ENCODE results near the gene IFRD1.

Gene IFRD1

GRCh38 chr7:112488264-112488552 lies 37.9 kb downstream of the IFRD1 start:
- no peak overlapping the region for H2AFZ ChIP-seq (ENCODE audit: low read length, unreplicated experiment)
- H3K4me1 ChIP-seq (ENCODE audit: control insufficient read depth, insufficient read depth, low read length, unreplicated experiment), result peaks cover 15% of the 10 kb centered on the region
- no peak overlapping the region for H3K4me3 ChIP-seq (ENCODE audit: low read depth, low read length)
- H3K27ac ChIP-seq (ENCODE audit: low read depth, low read length), result no peak overlapping the region
- H3K36me3 ChIP-seq (ENCODE audit: insufficient read depth, low read length), result no peaks in the 10 kb centered on the region; the same call in 1 of the 2 replicates
- H3K79me2 ChIP-seq (ENCODE audit: control insufficient read depth, insufficient read depth, low read length, unreplicated experiment), result no peaks in the 10 kb centered on the region
- no peaks in the 10 kb centered on the region for H3K27me3 ChIP-seq (ENCODE audit: insufficient read depth, low read length)

DNA sequence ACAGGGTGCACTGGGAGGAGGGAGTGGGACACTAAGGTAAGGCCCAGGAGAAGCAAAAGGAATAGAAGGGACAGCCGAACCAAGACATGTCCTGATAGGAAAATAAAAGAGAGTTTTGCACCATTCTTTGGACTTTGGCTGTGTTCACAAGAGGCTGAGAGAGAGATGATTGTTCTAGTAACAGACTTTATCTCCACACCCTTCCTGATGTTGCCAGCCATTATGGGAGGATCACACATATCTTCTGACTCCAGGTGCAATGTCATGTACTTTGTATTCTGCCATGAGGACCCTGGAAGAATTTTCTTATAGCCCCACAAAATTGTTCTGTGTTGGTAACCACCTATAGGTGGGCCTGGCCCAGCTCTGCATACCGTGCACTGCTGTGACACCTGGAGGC lies 41.9 kb downstream of the IFRD1 start:
- Histone ChIP-seq H3K4me3 (ENCODE audit: low read depth, low read length) (no peak overlapping the region), H2AFZ (ENCODE audit: low read length, unreplicated experiment) (no peak overlapping the region), H3K4me1 (ENCODE audit: control insufficient read depth, insufficient read depth, low read length, unreplicated experiment) (no peaks in the 10 kb centered on the region), H3K36me3 (ENCODE audit: insufficient read depth, low read length) (no peaks in the 10 kb centered on the region; the same call in 1 of the 2 replicates), H3K27ac (ENCODE audit: low read depth, low read length) (no peak overlapping the region), H3K27me3 (ENCODE audit: insufficient read depth, low read length) (0 out of 2 replicates have a peak, but pooled peaks cover 3% of the 10 kb centered on the region), H3K79me2 (ENCODE audit: control insufficient read depth, insufficient read depth, low read length, unreplicated experiment) (no peaks in the 10 kb centered on the region)

GRCh38 chr7:112494656-112495055 lies 44.4 kb downstream of the IFRD1 start:
- Histone ChIP-seq H3K27me3 (ENCODE audit: insufficient read depth, low read length) (0 out of 2 replicates have a peak, but pooled peaks cover 3% of the 10 kb centered on the region), H3K79me2 (ENCODE audit: control insufficient read depth, insufficient read depth, low read length, unreplicated experiment) (no peaks in the 10 kb centered on the region)

GRCh38 chr7:112495156-112495788 lies 45.0 kb downstream of the IFRD1 start:
- H2AFZ ChIP-seq (ENCODE audit: low read length, unreplicated experiment), result no peak overlapping the region
- no peaks in the 10 kb centered on the region for H3K4me1 ChIP-seq (ENCODE audit: control insufficient read depth, insufficient read depth, low read length, unreplicated experiment)
- H3K27me3 ChIP-seq (ENCODE audit: insufficient read depth, low read length), result 0 out of 2 replicates have a peak, but pooled peaks cover 3% of the 10 kb centered on the region
- H3K79me2 ChIP-seq (ENCODE audit: control insufficient read depth, insufficient read depth, low read length, unreplicated experiment), result no peaks in the 10 kb centered on the region
- no peak overlapping the region for H3K27ac ChIP-seq (ENCODE audit: low read depth, low read length)
- no peak overlapping the region for H3K4me3 ChIP-seq (ENCODE audit: low read depth, low read length)
- no peaks in the 10 kb centered on the region for H3K36me3 ChIP-seq (ENCODE audit: insufficient read depth, low read length)

More at GRCh38 chr7:112494656-112495055, 44.4 kb downstream of the IFRD1 start:
- no peaks in the 10 kb centered on the region; the same call in 1 of the 2 replicates for H3K36me3 ChIP-seq (ENCODE audit: insufficient read depth, low read length)
- no peak overlapping the region for H2AFZ ChIP-seq (ENCODE audit: low read length, unreplicated experiment)
- no peak overlapping the region for H3K4me3 ChIP-seq (ENCODE audit: low read depth, low read length)
- no peak overlapping the region for H3K27ac ChIP-seq (ENCODE audit: low read depth, low read length)
- no peaks in the 10 kb centered on the region for H3K4me1 ChIP-seq (ENCODE audit: control insufficient read depth, insufficient read depth, low read length, unreplicated experiment)

GRCh38 chr7:112495810-112496462 lies 45.7 kb downstream of the IFRD1 start:
- Histone ChIP-seq H3K79me2 (ENCODE audit: control insufficient read depth, insufficient read depth, low read length, unreplicated experiment) (no peaks in the 10 kb centered on the region), H3K4me3 (ENCODE audit: low read depth, low read length) (no peak overlapping the region), H3K27ac (ENCODE audit: low read depth, low read length) (no peak overlapping the region), H3K27me3 (ENCODE audit: insufficient read depth, low read length) (0 out of 2 replicates have a peak, but pooled peaks cover 3% of the 10 kb centered on the region), H2AFZ (ENCODE audit: low read length, unreplicated experiment) (no peak overlapping the region), H3K36me3 (ENCODE audit: insufficient read depth, low read length) (no peaks in the 10 kb centered on the region), H3K4me1 (ENCODE audit: control insufficient read depth, insufficient read depth, low read length, unreplicated experiment) (no peaks in the 10 kb centered on the region)

GRCh38 chr7:112497481-112497880 lies 47.2 kb downstream of the IFRD1 start:
- H2AFZ ChIP-seq (ENCODE audit: low read length, unreplicated experiment), result no peak overlapping the region

DNA sequence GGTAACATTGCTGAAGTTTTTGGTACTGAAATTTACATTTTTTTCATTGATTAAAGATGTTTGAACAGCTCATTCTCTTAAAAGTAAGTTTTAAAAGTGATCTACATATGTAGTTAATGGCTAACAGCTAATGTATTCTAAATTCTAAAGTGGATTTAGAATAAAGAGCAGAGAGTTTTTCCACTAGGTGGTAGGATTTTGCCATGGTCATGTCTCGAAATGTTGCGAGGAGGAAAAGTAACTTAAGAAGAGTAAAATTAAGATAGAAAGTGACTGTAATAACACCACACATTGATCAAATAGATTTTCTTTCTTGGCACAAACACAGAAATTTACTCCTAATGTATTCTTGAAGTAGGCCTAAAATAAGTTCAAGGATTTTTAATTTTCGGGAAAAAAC lies 50.4 kb downstream of the IFRD1 start:
- Histone ChIP-seq H3K27me3 (ENCODE audit: insufficient read depth, low read length) (0 out of 2 replicates have a peak, but pooled peaks cover 3% of the 10 kb centered on the region), H3K4me1 (ENCODE audit: control insufficient read depth, insufficient read depth, low read length, unreplicated experiment) (no peaks in the 10 kb centered on the region), H3K36me3 (ENCODE audit: insufficient read depth, low read length) (no peaks in the 10 kb centered on the region), H3K79me2 (ENCODE audit: control insufficient read depth, insufficient read depth, low read length, unreplicated experiment) (no peaks in the 10 kb centered on the region), H2AFZ (ENCODE audit: low read length, unreplicated experiment) (no peak overlapping the region), H3K4me3 (ENCODE audit: low read depth, low read length) (no peak overlapping the region), H3K27ac (ENCODE audit: low read depth, low read length) (no peak overlapping the region)

More at GRCh38 chr7:112497481-112497880, 47.2 kb downstream of the IFRD1 start:
- H3K36me3 ChIP-seq (ENCODE audit: insufficient read depth, low read length), result no peaks in the 10 kb centered on the region
- no peak overlapping the region for H3K27ac ChIP-seq (ENCODE audit: low read depth, low read length)
- H3K27me3 ChIP-seq (ENCODE audit: insufficient read depth, low read length), result 0 out of 2 replicates have a peak, but pooled peaks cover 3% of the 10 kb centered on the region
- H3K4me1 ChIP-seq (ENCODE audit: control insufficient read depth, insufficient read depth, low read length, unreplicated experiment), result no peaks in the 10 kb centered on the region
- no peaks in the 10 kb centered on the region for H3K79me2 ChIP-seq (ENCODE audit: control insufficient read depth, insufficient read depth, low read length, unreplicated experiment)
- H3K4me3 ChIP-seq (ENCODE audit: low read depth, low read length), result no peak overlapping the region

DNA sequence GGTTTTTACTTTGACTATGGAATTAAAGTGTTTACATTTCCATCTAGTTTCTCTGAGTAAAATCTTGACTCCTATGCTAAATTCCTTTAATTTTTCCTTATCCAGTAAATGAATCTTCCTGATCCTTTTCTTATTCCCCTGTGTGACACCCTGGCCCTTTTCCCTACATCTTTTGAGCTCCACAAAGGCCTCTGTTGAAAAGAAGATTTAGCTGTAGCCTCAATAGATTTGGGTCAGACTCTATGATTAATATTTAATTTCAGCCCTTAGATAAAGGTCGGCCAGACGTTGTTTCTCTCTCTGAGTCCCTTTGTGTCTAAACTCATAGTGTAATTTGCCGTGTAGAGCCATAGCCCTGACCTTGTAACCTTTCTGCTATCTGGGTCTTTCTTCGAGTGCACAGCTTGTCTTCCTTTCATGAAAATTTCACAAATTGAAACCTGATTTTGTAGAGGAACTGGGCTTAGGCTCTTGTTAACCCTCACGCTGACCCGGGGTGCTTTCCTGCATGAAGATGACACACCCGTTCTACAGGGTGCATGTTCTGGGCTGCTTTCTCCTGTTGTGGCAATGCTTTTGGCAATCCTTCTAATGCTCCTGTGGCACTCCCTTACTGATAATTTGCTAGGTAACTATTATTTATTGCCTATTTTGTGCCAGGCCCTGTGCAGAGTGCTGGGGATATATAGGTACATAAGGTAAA lies 51.7 kb downstream of the IFRD1 start:
- no peaks in the 10 kb centered on the region for H3K36me3 ChIP-seq (ENCODE audit: insufficient read depth, low read length)
- H3K4me1 ChIP-seq (ENCODE audit: control insufficient read depth, insufficient read depth, low read length, unreplicated experiment), result no peaks in the 10 kb centered on the region
- 0 out of 2 replicates have a peak, but pooled peaks cover 2% of the 10 kb centered on the region for H3K27me3 ChIP-seq (ENCODE audit: insufficient read depth, low read length)
- no peak overlapping the region for H3K4me3 ChIP-seq (ENCODE audit: low read depth, low read length)
- no peak overlapping the region for H2AFZ ChIP-seq (ENCODE audit: low read length, unreplicated experiment)
- no peaks in the 10 kb centered on the region for H3K79me2 ChIP-seq (ENCODE audit: control insufficient read depth, insufficient read depth, low read length, unreplicated experiment)
- no peak overlapping the region for H3K27ac ChIP-seq (ENCODE audit: low read depth, low read length)

DNA sequence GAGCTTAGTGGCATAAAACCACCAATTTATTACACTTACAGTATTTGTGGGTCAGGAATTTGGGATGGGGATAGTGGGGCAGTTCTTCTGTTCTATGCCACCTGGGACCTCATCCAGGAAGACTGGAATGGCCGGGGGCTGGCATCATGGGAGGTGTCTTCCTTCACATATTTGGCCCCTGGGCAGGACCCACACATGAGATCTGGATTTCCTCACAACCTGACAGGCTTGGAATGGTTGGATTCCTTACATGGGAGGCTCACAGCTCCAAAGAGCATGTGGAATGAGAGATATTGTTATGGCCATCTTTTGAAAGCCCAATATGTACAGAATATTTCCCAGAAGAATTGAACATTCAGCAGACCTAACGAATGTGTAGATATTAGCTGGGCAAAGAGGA lies 52.4 kb downstream of the IFRD1 start:
- no peaks in the 10 kb centered on the region for H3K36me3 ChIP-seq (ENCODE audit: insufficient read depth, low read length)
- no peaks in the 10 kb centered on the region for H3K4me1 ChIP-seq (ENCODE audit: control insufficient read depth, insufficient read depth, low read length, unreplicated experiment)
- no peak overlapping the region for H3K27ac ChIP-seq (ENCODE audit: low read depth, low read length)
- no peaks in the 10 kb centered on the region for H3K27me3 ChIP-seq (ENCODE audit: insufficient read depth, low read length)
- no peak overlapping the region for H3K4me3 ChIP-seq (ENCODE audit: low read depth, low read length)
- H3K79me2 ChIP-seq (ENCODE audit: control insufficient read depth, insufficient read depth, low read length, unreplicated experiment), result no peaks in the 10 kb centered on the region
- no peak overlapping the region for H2AFZ ChIP-seq (ENCODE audit: low read length, unreplicated experiment)

DNA sequence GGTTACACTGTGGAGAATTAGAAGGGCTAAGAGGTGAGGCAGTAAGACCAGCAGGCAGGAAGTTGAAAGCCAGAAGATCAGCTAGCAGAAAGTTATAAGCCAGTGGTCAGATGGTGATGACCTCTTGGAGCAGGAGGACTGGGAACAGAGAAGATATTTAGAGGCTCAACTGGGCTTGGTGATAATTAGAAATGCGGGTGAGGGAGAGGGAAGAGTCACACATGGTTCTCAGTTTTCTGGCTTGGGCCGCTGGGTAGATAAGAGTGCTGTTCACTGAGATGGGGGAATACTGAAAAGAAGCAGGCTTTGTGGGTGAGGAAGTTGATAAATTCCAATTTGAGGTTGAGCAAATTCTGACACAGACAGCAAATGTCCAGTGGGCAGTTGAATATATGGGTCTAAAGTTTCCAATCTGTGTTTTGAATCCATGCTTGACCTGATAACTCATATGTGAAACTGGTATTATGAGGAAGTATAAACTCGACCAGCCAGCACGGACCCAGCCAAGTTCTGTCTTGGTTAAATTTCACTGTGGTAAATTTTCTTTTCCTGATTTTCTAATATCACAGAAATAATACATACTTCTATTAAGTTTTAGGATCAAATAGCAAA lies 53.2 kb downstream of the IFRD1 start:
- H2AFZ ChIP-seq (ENCODE audit: low read length, unreplicated experiment), result no peak overlapping the region
- H3K79me2 ChIP-seq (ENCODE audit: control insufficient read depth, insufficient read depth, low read length, unreplicated experiment), result no peaks in the 10 kb centered on the region

More for the DNA sequence above, 53.2 kb downstream of the IFRD1 start:
- Histone ChIP-seq H3K27ac (ENCODE audit: low read depth, low read length) (no peak overlapping the region), H3K4me3 (ENCODE audit: low read depth, low read length) (no peak overlapping the region), H3K27me3 (ENCODE audit: insufficient read depth, low read length) (no peaks in the 10 kb centered on the region), H3K36me3 (ENCODE audit: insufficient read depth, low read length) (no peaks in the 10 kb centered on the region), H3K4me1 (ENCODE audit: control insufficient read depth, insufficient read depth, low read length, unreplicated experiment) (no peaks in the 10 kb centered on the region)
